NOMO-1 (cell line): ENCODE data around the gene FUNDC1.

Source experiments
- DNase-seq, 2 experiments: peaks; one replicate each; lab custom pipeline; 2025; ENCODE audit not compliant: unreplicated experiment in 2 of 2; lab: John Stamatoyannopoulos, UW

The FUNDC1 gene

GRCh38 chrX:44483965-44484606 is 58.6 kb downstream of the FUNDC1 start:
- DNase-seq: no peak

GRCh38 chrX:44482575-44482974 is 60.1 kb downstream of the FUNDC1 start:
- no peak for DNase-seq

GRCh38 chrX:44480591-44480990 is 62.1 kb downstream of the FUNDC1 start:
- DNase-seq: no peak

- no peak for DNase-seq
Observed at GRCh38 chrX:44474410-44474809, 68.2 kb downstream of the FUNDC1 start.
